ENCODE data around the gene GDF2.

DNA sequence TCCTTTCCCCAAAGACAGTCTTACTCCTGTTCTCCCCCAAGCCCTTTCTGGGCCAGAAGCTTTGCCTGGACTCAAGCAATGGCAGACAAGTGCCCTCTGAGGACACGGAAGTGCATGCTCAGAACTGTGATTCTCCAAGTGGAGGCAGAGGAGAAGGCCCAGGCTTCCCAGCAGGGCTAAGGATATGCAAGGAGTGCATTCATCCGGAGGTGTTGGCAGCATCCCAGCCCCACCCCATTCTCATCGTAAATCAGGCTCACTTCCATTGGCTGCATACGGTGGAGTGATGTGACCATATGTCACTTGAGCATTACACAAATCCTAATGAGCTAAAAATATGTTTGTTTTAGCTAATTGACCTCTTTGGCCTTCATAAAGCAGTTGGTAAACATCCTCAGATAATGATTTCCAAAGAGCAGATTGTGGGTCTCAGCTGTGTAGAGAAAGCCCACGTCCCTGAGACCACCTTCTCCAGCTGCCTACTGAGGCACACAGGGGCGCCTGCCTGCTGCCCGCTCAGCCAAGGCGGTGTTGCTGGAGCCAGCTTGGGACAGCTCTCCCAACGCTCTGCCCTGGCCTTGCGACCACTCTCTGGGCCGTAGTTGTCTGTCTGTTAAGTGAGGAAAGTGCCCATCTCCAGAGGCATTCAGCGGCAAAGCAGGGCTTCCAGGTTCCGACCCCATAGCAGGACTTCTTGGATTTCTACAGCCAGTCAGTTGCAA lies 24.5 kb downstream of the GDF2 start:
- TF ChIP-seq, protein P1, sequence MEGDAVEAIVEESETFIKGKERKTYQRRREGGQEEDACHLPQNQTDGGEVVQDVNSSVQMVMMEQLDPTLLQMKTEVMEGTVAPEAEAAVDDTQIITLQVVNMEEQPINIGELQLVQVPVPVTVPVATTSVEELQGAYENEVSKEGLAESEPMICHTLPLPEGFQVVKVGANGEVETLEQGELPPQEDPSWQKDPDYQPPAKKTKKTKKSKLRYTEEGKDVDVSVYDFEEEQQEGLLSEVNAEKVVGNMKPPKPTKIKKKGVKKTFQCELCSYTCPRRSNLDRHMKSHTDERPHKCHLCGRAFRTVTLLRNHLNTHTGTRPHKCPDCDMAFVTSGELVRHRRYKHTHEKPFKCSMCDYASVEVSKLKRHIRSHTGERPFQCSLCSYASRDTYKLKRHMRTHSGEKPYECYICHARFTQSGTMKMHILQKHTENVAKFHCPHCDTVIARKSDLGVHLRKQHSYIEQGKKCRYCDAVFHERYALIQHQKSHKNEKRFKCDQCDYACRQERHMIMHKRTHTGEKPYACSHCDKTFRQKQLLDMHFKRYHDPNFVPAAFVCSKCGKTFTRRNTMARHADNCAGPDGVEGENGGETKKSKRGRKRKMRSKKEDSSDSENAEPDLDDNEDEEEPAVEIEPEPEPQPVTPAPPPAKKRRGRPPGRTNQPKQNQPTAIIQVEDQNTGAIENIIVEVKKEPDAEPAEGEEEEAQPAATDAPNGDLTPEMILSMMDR (conservative IDR thresholded peaks at IDR 0.05; ENCODE audit: low read depth, low read length) = no peak
- TF ChIP-seq MAFK (IDR thresholded peaks at IDR 0.05; ENCODE audit: low read depth, low read length) (no peak), FOS (IDR thresholded peaks at IDR 0.05; ENCODE audit: low read depth, low read length) (no peak)
- TF ChIP-seq, protein P2, sequence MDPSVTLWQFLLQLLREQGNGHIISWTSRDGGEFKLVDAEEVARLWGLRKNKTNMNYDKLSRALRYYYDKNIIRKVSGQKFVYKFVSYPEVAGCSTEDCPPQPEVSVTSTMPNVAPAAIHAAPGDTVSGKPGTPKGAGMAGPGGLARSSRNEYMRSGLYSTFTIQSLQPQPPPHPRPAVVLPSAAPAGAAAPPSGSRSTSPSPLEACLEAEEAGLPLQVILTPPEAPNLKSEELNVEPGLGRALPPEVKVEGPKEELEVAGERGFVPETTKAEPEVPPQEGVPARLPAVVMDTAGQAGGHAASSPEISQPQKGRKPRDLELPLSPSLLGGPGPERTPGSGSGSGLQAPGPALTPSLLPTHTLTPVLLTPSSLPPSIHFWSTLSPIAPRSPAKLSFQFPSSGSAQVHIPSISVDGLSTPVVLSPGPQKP (IDR thresholded peaks at IDR 0.05; ENCODE audit: borderline replicate concordance, low read depth, low read length) = no peak
